AG04450 (cell line): Measurements from ENCODE around the gene SYT12. TPM values are rescaled to one million over a fixed set of nuclear protein-coding genes. Genes with fewer than 3 reads are reported as not detected.

Source experiments
- CTCF ChIA-PET: fragments of 300-600, 350-600 bp; formaldehyde crosslinking; extraction: SDS; loops from one replicate; lab custom pipeline; 2022; ENCODE audit warnings: antibody characterized with exemption, inconsistent platforms; lab: Charles Lee
- POLR2A ChIA-PET: fragments of 350-600 bp; formaldehyde crosslinking; extraction: SDS; loops from one replicate; lab custom pipeline; 2021; ENCODE audit warnings: antibody characterized with exemption, inconsistent platforms; lab: Yijun Ruan, JAX
- DNase-seq: peaks from one replicate; pipeline ENCODE4 v3.0.0-alpha.2; 2011; ENCODE audit warnings: low read depth, low spot score
- H3K27ac ChIP-seq: one replicate; pipeline ENCODE4 v1.5.1; 2012; ENCODE audit warnings: low read depth, low read length, control low read depth
- H3K27me3 ChIP-seq: one replicate; pipeline ENCODE4 v1.6.0; 2012; ENCODE audit warnings: low read length; ENCODE audit not compliant: control insufficient read depth, insufficient read depth
- H3K4me3 ChIP-seq: 2 replicates; pipeline ENCODE4 v1.5.1; 2011; ENCODE audit warnings: mild to moderate bottlenecking, low read depth, low read length, control low read depth
- H3K9me3 ChIP-seq: 2 replicates; pipeline ENCODE4 v1.5.1; 2012; ENCODE audit warnings: low read length; ENCODE audit not compliant: control insufficient read depth, insufficient read depth
- CTCF ChIP-seq: IDR thresholded peaks from 2 replicates; pipeline ENCODE4 v1.5.1; 2011; ENCODE audit warnings: low read depth, low read length, control low read depth, inconsistent platforms
- polyA plus RNA-seq: library from polyadenylated mRNA; depleted of rRNA; stranded (reverse); fragments of >200 nt; gene quantifications from 2 replicates; pipeline ENCODE4 v1.2.3, GENCODE V29; 2011

SYT12 gene
- polyA plus RNA-seq, 1 experiment = 0.30 TPM

GRCh38 chr11:66981976-66982578 is 40.9 kb upstream of the SYT12 start:
- DNase-seq = peak; percentile 65
- ChIA-PET POLR2A (interaction anchor here (0.5 kb wide), 1 partner anchor 146 kb away, joined by 3 read pairs; no protein-coding TSS in a partner anchor), CTCF (no interaction called here)
- Histone ChIP-seq H3K27me3 (peaks cover 2% of the 10 kb centered on the region), H3K27ac (peak overlapping the region; percentile 47), H3K9me3 (peaks cover 28% of the 10 kb centered on the region), H3K4me3 (no peak overlapping the region)
- TF ChIP-seq CTCF = no peak

- DNase-seq = no peak
- H3K9me3 ChIP-seq = peaks cover 17% of the 10 kb centered on the region
- TF ChIP-seq CTCF = no peak
- ChIA-PET CTCF (no interaction called here), POLR2A (interaction anchor here (0.5 kb wide), 1 partner anchor 40 kb away, joined by 5 read pairs; no protein-coding TSS in a partner anchor)
- peaks cover 2% of the 10 kb centered on the region for H3K27me3 ChIP-seq
- no peak overlapping the region for H3K4me3 ChIP-seq
- H3K27ac ChIP-seq = no peak overlapping the region
Measured at GRCh38 chr11:66983275-66983924, 39.5 kb upstream of the SYT12 start.

GRCh38 chr11:66985508-66986177 is 37.3 kb upstream of the SYT12 start:
- ChIA-PET POLR2A (no interaction called here), CTCF (no interaction called here)
- Histone ChIP-seq H3K27ac (no peak overlapping the region), H3K9me3 (no peaks in the 10 kb centered on the region; the same call in 1 of the 2 replicates), H3K4me3 (no peak overlapping the region), H3K27me3 (peaks cover 2% of the 10 kb centered on the region)
- no peak for TF ChIP-seq CTCF
- no peak for DNase-seq

- Histone ChIP-seq H3K4me3 (no peak overlapping the region), H3K27ac (no peak overlapping the region), H3K27me3 (peaks cover 2% of the 10 kb centered on the region), H3K9me3 (no peaks in the 10 kb centered on the region; the same call in 1 of the 2 replicates)
- DNase-seq = no peak
- POLR2A ChIA-PET = no interaction called here
- CTCF ChIA-PET = no interaction called here
- TF ChIP-seq CTCF = no peak
Measured at GRCh38 chr11:66986178-66986545, 36.8 kb upstream of the SYT12 start.
